Left lung (tissue), 10 donors: ENCODE data around the gene MYL12A. TPM values are rescaled to one million over a fixed set of nuclear protein-coding genes. Genes with fewer than 3 reads are reported as not detected.

ENCODE experiments used
- ATAC-seq: fragments of 200-7000 bp; cut with Tn5 transposase; one replicate; pipeline ENCODE4 v1.9.1; 2020; ENCODE audit warnings: moderate library complexity
- DNase-seq, 4 donors: peaks; one replicate each; pipeline ENCODE4 v3.0.0-alpha.2; 2013 to 2020
- H3K27ac ChIP-seq, 2 donors: fragments of 200-600 bp; sonication (generic) in 1 of 2; one replicate each; pipeline versions ENCODE4 v1.5.0 to v1.8.0; 2020 to 2021
- H3K27me3 ChIP-seq, 2 donors: fragments of 200-600 bp; sonication (generic) in 1 of 2; one replicate each; pipeline versions ENCODE4 v1.5.0 to v1.8.0; 2020 to 2021
- H3K36me3 ChIP-seq, 2 donors: fragments of 200-600 bp; sonication (generic) in 1 of 2; one replicate each; pipeline versions ENCODE4 v1.5.0 to v1.8.0; 2020 to 2021
- H3K4me1 ChIP-seq, 2 donors: fragments of 200-600 bp; one replicate each; pipeline ENCODE4 v1.8.0; 2021
- H3K4me3 ChIP-seq, 2 donors: fragments of 200-600 bp; sonication (generic) in 1 of 2; one replicate each; pipeline versions ENCODE4 v1.5.0 to v1.8.0; 2020 to 2021; ENCODE audit warnings: mild to moderate bottlenecking in 1 of 2
- H3K9me3 ChIP-seq, 2 donors: fragments of 200-600 bp; sonication (generic) in 1 of 2; one replicate each; pipeline versions ENCODE4 v1.5.0 to v1.8.0; 2020 to 2021
- intact Hi-C, 2 donors: fragments of 100-400 bp; cut with DNase I; formaldehyde crosslinking; loops; one replicate each; pipeline versions ENCODE4 v1.11.2 to v1.14.2; 2022
- polyA plus RNA-seq, 6 donors: library from polyadenylated mRNA; unstranded; fragments of 120-200 nt; gene quantifications; one replicate each; pipeline ENCODE4 v1.2.1, GENCODE V29; 2013; ENCODE audit not compliant: insufficient read length in 6 of 6
- total RNA-seq, 2 donors: library from RNA; stranded (reverse); fragmentation: NEBNext Ultra II Directional; extraction: Animal tissue kit (Norgen Biotek cat#: 25700); gene quantifications; one replicate each; pipeline ENCODE4 v1.2.1, GENCODE V29; 2021
- TF ChIP-seq, protein P1 (sequence below), 2 donors: fragments of 200-600 bp; sonication (generic) in 1 of 2; IDR thresholded peaks; one replicate each; pipeline versions ENCODE4 v1.5.0 to v1.8.0; 2021; ENCODE audit warnings: antibody characterized with exemption in 2 of 2
- donor health status: DM: no; HTN: yes; CAD: no.
- donor health status: DM: no; HTN: no; CAD: no.

Gene MYL12A
- total and polyA plus RNA-seq, 8 donors, result 324 to 556 (median 361) TPM

DNA sequence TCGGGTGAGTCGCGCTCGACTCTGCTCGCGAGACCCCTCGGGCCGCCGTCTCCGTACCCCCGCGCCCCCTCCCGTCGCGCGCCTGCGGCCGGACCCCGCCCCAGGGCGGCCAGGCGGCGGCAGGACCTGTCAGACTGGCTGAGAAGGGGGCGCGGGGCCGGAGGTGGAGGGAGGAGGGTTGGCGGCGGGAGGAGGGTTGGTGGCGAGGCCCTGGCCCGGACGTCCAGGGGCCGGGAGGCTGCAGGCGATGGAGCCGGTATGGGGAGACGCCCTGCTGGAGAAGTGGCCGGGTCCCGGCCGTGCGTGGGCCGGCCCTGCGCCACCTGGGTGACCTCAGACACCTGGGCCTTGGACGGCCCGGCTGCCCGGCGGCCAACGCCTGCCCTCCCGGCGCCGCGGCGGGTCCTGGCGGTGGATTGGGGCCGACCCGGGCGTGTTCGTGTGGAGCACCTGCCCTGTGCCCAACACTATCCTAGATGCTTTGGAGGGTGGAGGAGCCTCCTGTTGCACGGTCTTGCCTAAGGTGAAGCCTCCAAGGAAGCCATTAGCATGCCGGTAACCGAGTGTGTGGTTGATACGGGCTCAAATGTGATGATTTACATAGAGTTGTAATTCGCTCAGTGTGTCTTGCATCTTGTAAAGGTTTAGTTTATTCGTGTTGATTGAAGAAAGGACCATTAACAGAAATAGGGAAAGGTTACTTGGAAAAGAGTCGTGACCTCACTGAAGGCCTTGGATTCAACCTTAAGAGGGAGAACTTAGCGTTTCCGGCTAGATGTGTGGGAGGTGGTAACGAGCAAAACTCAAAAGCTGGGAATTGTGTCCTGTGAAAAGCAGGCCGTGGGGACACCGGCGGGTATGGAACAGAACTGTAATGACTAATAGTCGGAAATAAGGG lies 14.9 kb downstream of the MYL12A start:
- Histone ChIP-seq H3K27ac (peak overlapping the region; percentile 97 to 99), H3K36me3 (peaks cover 0 to 20% of the 10 kb centered on the region in 2 donors), H3K4me3 (peak overlapping the region; percentile 70 to 82), H3K9me3 (no peaks in the 10 kb centered on the region), H3K27me3 (no peaks in the 10 kb centered on the region), H3K4me1 (peaks cover 25 to 66% of the 10 kb centered on the region in 2 donors)
- TF ChIP-seq, protein P1, sequence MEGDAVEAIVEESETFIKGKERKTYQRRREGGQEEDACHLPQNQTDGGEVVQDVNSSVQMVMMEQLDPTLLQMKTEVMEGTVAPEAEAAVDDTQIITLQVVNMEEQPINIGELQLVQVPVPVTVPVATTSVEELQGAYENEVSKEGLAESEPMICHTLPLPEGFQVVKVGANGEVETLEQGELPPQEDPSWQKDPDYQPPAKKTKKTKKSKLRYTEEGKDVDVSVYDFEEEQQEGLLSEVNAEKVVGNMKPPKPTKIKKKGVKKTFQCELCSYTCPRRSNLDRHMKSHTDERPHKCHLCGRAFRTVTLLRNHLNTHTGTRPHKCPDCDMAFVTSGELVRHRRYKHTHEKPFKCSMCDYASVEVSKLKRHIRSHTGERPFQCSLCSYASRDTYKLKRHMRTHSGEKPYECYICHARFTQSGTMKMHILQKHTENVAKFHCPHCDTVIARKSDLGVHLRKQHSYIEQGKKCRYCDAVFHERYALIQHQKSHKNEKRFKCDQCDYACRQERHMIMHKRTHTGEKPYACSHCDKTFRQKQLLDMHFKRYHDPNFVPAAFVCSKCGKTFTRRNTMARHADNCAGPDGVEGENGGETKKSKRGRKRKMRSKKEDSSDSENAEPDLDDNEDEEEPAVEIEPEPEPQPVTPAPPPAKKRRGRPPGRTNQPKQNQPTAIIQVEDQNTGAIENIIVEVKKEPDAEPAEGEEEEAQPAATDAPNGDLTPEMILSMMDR (IDR thresholded peaks at IDR 0.05), result no peak
- ATAC-seq, result peak; percentile 63
- intact Hi-C loops, result no loop called here
- peak in 2 of 4 donors; percentile 8 to 26 for DNase-seq

DNA sequence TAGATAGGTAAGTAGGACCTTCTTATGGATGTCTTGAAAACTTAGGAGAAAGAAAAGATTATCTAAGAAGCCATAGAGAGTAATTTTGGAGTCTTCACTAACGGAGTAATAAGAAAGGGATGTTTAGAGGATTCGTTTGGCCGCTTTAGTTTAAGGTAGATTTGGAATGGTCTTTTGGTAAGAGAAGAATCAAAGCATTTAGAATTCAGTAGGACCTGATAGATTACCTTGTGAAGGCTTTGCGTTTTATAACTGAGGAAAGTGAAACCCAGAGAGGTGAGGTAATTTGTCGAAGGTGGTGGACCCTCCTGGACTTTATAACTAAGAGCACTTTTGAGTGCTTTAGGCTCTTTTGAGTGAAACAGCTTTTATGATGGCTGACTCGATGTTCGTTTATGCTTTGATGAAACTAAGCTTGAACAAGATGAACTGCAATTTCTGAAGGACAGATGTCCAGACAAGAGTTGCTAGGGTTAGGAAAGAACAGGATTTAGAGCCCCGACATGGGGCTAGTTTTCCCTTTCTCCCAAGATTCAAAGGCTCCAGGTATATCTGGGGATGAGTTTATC lies 15.6 kb downstream of the MYL12A start:
- intact Hi-C loops, result no loop called here
- Histone ChIP-seq H3K27ac (peak overlapping the region; percentile 97 to 99), H3K4me1 (peaks cover 25 to 68% of the 10 kb centered on the region in 2 donors), H3K9me3 (no peaks in the 10 kb centered on the region), H3K36me3 (peaks cover 0 to 13% of the 10 kb centered on the region in 2 donors), H3K27me3 (no peaks in the 10 kb centered on the region), H3K4me3 (peak overlapping the region; percentile 70 to 82)
- ATAC-seq (no peak), DNase-seq (no peak)
- TF ChIP-seq, protein P1 (IDR thresholded peaks at IDR 0.05), result no peak

DNA sequence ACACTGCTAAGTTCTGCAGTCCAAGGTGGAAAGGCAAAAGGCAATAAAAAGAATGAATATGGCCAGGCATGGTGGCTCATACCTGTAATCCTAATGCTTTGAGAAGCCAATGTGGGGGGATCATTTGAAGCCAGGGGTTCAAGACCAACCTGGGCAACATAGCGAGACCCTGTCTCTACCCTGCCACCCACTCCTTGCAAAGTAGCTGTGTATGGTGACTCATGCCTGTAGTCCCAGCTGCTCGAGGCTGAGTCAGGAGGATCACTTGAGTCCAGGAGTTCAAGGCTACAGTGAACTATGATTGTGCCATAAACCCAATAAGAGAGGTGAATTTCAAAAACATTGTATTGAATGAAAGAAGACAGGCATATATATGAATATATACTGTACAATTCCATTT lies 16.8 kb downstream of the MYL12A start:
- DNase-seq, result no peak
- intact Hi-C loops, result no loop called here
- Histone ChIP-seq H3K9me3 (no peaks in the 10 kb centered on the region), H3K4me3 (peak overlapping the region in 1 of 2 donors; percentile 70), H3K27me3 (no peaks in the 10 kb centered on the region), H3K4me1 (peaks cover 27 to 80% of the 10 kb centered on the region in 2 donors), H3K27ac (peak overlapping the region in 1 of 2 donors; percentile 99), H3K36me3 (peaks cover 0 to 2% of the 10 kb centered on the region in 2 donors)
- no peak for ATAC-seq
- TF ChIP-seq, protein P1 (IDR thresholded peaks at IDR 0.05), result no peak

DNA sequence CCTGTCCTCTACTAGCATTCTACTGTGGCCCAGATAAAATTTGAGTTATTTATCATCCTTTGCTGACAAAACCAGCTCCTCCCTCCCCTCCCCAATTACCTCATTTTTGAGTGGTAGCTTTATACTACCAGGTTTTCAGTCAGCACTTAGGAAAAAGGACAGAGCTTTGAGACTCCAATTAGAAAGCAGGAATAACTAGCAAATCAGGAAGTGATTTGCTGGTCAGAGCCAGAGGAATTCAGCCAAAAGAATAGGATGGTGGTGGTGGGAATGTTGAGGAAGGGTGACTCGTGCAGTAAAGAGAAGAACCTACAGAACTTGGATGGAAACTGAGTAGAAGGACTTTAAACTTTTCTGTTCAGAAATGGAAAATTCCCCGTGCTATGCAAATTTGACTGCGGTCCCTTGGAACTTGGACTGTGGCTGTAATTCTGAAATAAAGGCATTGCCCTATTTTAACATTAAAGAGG lies 18.0 kb downstream of the MYL12A start:
- no peak overlapping the region for H3K27ac ChIP-seq
- H3K4me1 ChIP-seq, result peaks cover 31 to 80% of the 10 kb centered on the region in 2 donors
- no peaks in the 10 kb centered on the region for H3K27me3 ChIP-seq
- no peak for ATAC-seq
- no peaks in the 10 kb centered on the region for H3K9me3 ChIP-seq
- DNase-seq, result no peak
- no peaks in the 10 kb centered on the region for H3K36me3 ChIP-seq
- H3K4me3 ChIP-seq, result no peak overlapping the region
- intact Hi-C loops, result no loop called here
- TF ChIP-seq, protein P1 (IDR thresholded peaks at IDR 0.05), result no peak

DNA sequence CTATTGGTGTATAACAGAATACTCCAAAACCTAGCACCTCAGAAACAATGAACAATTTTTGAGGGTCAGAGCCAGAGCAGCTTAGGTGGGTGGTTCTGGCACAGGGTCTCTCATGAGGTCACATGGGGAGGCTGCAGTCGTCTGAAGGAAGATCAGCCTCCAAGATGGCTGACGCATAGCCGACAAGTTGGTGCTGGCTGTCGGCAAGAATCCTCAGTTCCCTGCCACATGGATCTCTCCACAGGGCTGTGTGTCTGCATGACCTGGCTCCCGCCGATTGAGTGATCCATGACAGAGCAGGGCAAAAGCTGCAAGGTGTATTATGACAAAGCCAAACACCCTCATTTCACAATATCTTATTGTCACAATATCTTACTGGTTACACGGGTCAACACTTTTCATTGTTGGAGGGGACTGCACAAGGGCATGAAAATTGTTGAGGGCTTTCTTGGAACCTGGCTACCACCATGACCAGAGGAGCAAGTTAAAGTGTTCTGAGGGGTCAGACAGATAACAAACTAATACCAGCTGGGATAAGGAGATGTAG lies 18.5 kb downstream of the MYL12A start:
- ATAC-seq (no peak), DNase-seq (no peak)
- peaks cover 31 to 79% of the 10 kb centered on the region in 2 donors for H3K4me1 ChIP-seq
- intact Hi-C loops, result no loop called here
- no peaks in the 10 kb centered on the region for H3K9me3 ChIP-seq
- no peak overlapping the region for H3K4me3 ChIP-seq
- H3K27ac ChIP-seq, result no peak overlapping the region
- TF ChIP-seq, protein P1 (IDR thresholded peaks at IDR 0.05), result no peak
- H3K27me3 ChIP-seq, result no peaks in the 10 kb centered on the region
- no peaks in the 10 kb centered on the region for H3K36me3 ChIP-seq
